ENCODE data around the gene NTN1.

DNA sequence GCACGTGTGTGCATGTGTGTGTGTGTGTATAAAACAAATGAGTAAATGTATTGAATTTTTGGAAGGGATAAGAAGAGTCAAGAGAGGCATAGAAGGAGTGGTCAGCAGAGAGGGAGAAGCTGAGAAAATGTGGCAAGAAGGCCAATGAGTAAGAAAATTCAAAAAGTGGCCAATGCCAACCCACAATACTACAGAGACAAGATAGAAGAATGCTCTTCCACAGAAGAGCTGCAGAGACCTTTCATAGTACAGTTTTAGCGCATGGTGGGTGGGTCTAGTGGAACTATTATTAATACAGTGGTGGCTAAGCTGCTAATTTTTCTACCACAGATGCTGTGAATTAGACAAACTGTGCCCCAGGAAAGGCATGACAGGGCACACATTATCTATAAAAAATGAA lies 233.5 kb downstream of the NTN1 start:
- TF ChIP-seq FOXP2 (optimal IDR thresholded peaks at IDR 0.05; ENCODE audit: control extremely low read depth, extremely low read length, insufficient read depth), result no peak
- no peak for TF ChIP-seq POLR2AphosphoS5 (IDR thresholded peaks at IDR 0.05; ENCODE audit: borderline replicate concordance, low read depth, low read length)
